ENCODE data around the gene CDH6.

DNA sequence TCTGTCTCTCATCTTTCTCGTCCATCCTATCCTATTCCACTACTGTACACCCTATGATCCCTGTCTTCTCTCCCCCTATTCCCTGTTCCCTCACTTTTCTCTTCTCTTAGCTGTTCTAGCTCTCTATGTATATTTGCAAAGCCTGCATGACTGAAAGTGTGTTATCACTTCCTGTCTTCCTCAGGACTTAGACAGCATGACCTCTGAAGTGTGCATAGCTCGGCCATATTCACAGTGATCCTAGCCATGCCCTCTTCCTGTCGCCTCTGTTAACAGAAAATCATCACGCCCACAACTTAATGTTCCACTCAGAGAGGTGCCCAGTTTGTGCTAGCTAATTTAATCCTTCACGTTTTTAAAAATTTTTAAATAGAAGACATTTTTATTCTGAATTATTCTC is 35.8 kb upstream of the CDH6 start:
- TF ChIP-seq, protein P1, sequence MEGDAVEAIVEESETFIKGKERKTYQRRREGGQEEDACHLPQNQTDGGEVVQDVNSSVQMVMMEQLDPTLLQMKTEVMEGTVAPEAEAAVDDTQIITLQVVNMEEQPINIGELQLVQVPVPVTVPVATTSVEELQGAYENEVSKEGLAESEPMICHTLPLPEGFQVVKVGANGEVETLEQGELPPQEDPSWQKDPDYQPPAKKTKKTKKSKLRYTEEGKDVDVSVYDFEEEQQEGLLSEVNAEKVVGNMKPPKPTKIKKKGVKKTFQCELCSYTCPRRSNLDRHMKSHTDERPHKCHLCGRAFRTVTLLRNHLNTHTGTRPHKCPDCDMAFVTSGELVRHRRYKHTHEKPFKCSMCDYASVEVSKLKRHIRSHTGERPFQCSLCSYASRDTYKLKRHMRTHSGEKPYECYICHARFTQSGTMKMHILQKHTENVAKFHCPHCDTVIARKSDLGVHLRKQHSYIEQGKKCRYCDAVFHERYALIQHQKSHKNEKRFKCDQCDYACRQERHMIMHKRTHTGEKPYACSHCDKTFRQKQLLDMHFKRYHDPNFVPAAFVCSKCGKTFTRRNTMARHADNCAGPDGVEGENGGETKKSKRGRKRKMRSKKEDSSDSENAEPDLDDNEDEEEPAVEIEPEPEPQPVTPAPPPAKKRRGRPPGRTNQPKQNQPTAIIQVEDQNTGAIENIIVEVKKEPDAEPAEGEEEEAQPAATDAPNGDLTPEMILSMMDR (IDR thresholded peaks at IDR 0.05): no peak
- TF ChIP-seq SIN3A (IDR thresholded peaks at IDR 0.05; ENCODE audit: borderline replicate concordance, low read depth, low read length): no peak
- no peak for TF ChIP-seq NFIC (IDR thresholded peaks at IDR 0.05; ENCODE audit: borderline replicate concordance)
- no peak for TF ChIP-seq POLR2AphosphoS5 (IDR thresholded peaks at IDR 0.05; ENCODE audit: low read depth, low read length)
- no peak for TF ChIP-seq CHD2 (IDR thresholded peaks at IDR 0.05; ENCODE audit: low read length, partially characterized antibody)
- TF ChIP-seq RFX5 (IDR thresholded peaks at IDR 0.05; ENCODE audit: low read length): no peak
- no peak for TF ChIP-seq FOXJ3 (CRISPR knock-in tag; IDR thresholded peaks at IDR 0.05)
- TF ChIP-seq TAF1 (IDR thresholded peaks at IDR 0.05; ENCODE audit: borderline replicate concordance, low read depth, low read length): no peak
- TF ChIP-seq MAX (IDR thresholded peaks at IDR 0.05; ENCODE audit: low read depth): no peak
- TF ChIP-seq EP300 (IDR thresholded peaks at IDR 0.05; ENCODE audit: borderline replicate concordance in 1 of 2, low read depth in 1 of 2, low read length in 1 of 2): no peak
- TF ChIP-seq REST (IDR thresholded peaks at IDR 0.05; ENCODE audit: low read depth, low read length): no peak
